ENCODE results near the gene C6orf62. TPM values are rescaled to one million over a fixed set of nuclear protein-coding genes. Genes with fewer than 3 reads are reported as not detected.
A peak's percentile ranks its signal among the peaks of the same experiment; 100 is the strongest.
"Not testable (repeated sequence)": the region's sequence is repeated elsewhere in the genome, so short reads cannot be mapped to it uniquely, and the experiment has no call there.

Gene C6orf62
- polyA plus RNA-seq, 4 donors: 34.3 to 83.4 (median 49.5) TPM

- 74 to 90% (median 88%) methylated on average over 10 to 11 of the region's 11 CpGs for WGBS, 3 donors
- Histone ChIP-seq H3K9me3 (ENCODE audit: control insufficient read depth in 2 of 2, insufficient read depth in 1 of 2, low read depth in 1 of 2, low read length in 1 of 2) (peaks cover 1 to 18% of the 10 kb centered on the region in 2 donors), H3K27ac (ENCODE audit: low read depth in 1 of 3, low read length in 2 of 3) (peak overlapping the region in 1 of 3 donors; percentile 57), H3K4me1 (ENCODE audit: control insufficient read depth in 3 of 3, insufficient read depth in 2 of 3, low read depth in 1 of 3, low read length in 2 of 3) (peaks cover 0 to 10% (median 0%) of the 10 kb centered on the region in 3 donors), H3K36me3 (ENCODE audit: control insufficient read depth in 3 of 3, insufficient read depth in 2 of 3, low read depth in 1 of 3, low read length in 3 of 3) (peaks cover 0 to 11% (median 0%) of the 10 kb centered on the region in 3 donors)
- not testable (repeated sequence) for H3K27me3 ChIP-seq (ENCODE audit: control insufficient read depth in 3 of 3, insufficient read depth in 3 of 3, low read length in 3 of 3); FAIRE-seq; H3K4me3 ChIP-seq (ENCODE audit: low read depth in 1 of 3, low read length in 3 of 3); DNase-seq
Measured at GRCh38 chr6:24678792-24679352, 40.1 kb downstream of the C6orf62 start.

DNA sequence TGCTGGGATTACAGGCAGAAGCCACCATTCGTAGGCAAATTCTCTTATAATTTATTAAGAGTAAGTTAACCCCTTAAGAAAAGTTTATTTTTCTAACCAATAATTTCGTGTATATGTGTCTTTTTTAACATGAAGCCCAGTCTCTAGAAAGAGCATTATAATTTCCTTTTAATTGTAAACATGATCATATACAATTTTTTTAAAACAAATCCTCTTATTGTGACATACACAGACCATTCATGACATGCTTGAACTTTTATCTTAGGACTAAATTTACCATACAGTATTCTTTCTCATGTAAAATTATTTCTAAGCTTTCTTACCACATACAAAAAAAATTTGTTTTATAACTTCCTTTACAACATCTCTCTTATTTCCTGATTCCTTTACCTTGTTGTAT, 45.3 kb downstream of the C6orf62 start:
- peaks cover 1 to 31% of the 10 kb centered on the region in 2 donors for H3K9me3 ChIP-seq (ENCODE audit: control insufficient read depth in 2 of 2, insufficient read depth in 1 of 2, low read depth in 1 of 2, low read length in 1 of 2)
- FAIRE-seq (no peak), DNase-seq (no peak)
- H3K4me3 ChIP-seq (ENCODE audit: low read depth in 1 of 3, low read length in 3 of 3): no peak overlapping the region
- no peak overlapping the region for H3K27ac ChIP-seq (ENCODE audit: low read depth in 1 of 3, low read length in 2 of 3)
- 74 to 90% (median 85%) methylated on average over 2 of the region's 2 CpGs for WGBS, 3 donors
- H3K4me1 ChIP-seq (ENCODE audit: control insufficient read depth in 3 of 3, insufficient read depth in 2 of 3, low read depth in 1 of 3, low read length in 2 of 3): peaks cover 0 to 13% (median 0%) of the 10 kb centered on the region in 3 donors
- H3K27me3 ChIP-seq (ENCODE audit: control insufficient read depth in 3 of 3, insufficient read depth in 3 of 3, low read length in 3 of 3): no peaks in the 10 kb centered on the region
- peaks cover 0 to 6% (median 0%) of the 10 kb centered on the region in 3 donors for H3K36me3 ChIP-seq (ENCODE audit: control insufficient read depth in 3 of 3, insufficient read depth in 2 of 3, low read depth in 1 of 3, low read length in 3 of 3)

- H3K27me3 ChIP-seq (ENCODE audit: control insufficient read depth in 3 of 3, insufficient read depth in 3 of 3, low read length in 3 of 3): no peaks in the 10 kb centered on the region
- H3K27ac ChIP-seq (ENCODE audit: low read depth in 1 of 3, low read length in 2 of 3): peak overlapping the region in 1 of 3 donors; percentile 52
- peaks cover 0 to 6% (median 0%) of the 10 kb centered on the region in 3 donors for H3K36me3 ChIP-seq (ENCODE audit: control insufficient read depth in 3 of 3, insufficient read depth in 2 of 3, low read depth in 1 of 3, low read length in 3 of 3)
- FAIRE-seq (no peak), DNase-seq (peak; percentile 59 to 74)
- H3K9me3 ChIP-seq (ENCODE audit: control insufficient read depth in 2 of 2, insufficient read depth in 1 of 2, low read depth in 1 of 2, low read length in 1 of 2): peaks cover 1 to 37% of the 10 kb centered on the region in 2 donors
- H3K4me3 ChIP-seq (ENCODE audit: low read depth in 1 of 3, low read length in 3 of 3): no peak overlapping the region
- 35 to 71% (median 37%) methylated on average over 6 of the region's 6 CpGs for WGBS, 3 donors
- peaks cover 0 to 18% (median 4%) of the 10 kb centered on the region in 3 donors for H3K4me1 ChIP-seq (ENCODE audit: control insufficient read depth in 3 of 3, insufficient read depth in 2 of 3, low read depth in 1 of 3, low read length in 2 of 3)
Measured at GRCh38 chr6:24672620-24673182, 46.3 kb downstream of the C6orf62 start.

GRCh38 chr6:24671077-24671476, 47.9 kb downstream of the C6orf62 start:
- H3K4me3 ChIP-seq (ENCODE audit: low read depth in 1 of 3, low read length in 3 of 3); FAIRE-seq; DNase-seq; H3K27me3 ChIP-seq (ENCODE audit: control insufficient read depth in 3 of 3, insufficient read depth in 3 of 3, low read length in 3 of 3); H3K36me3 ChIP-seq (ENCODE audit: control insufficient read depth in 3 of 3, insufficient read depth in 2 of 3, low read depth in 1 of 3, low read length in 3 of 3): not testable (repeated sequence)
- WGBS, 3 donors: 90 to 91% (median 90%) methylated on average over 4 of the region's 4 CpGs
- H3K4me1 ChIP-seq (ENCODE audit: control insufficient read depth in 3 of 3, insufficient read depth in 2 of 3, low read depth in 1 of 3, low read length in 2 of 3): peaks cover 0 to 20% (median 4%) of the 10 kb centered on the region in 3 donors
- peaks cover 1 to 35% of the 10 kb centered on the region in 2 donors for H3K9me3 ChIP-seq (ENCODE audit: control insufficient read depth in 2 of 2, insufficient read depth in 1 of 2, low read depth in 1 of 2, low read length in 1 of 2)
- H3K27ac ChIP-seq (ENCODE audit: low read depth in 1 of 3, low read length in 2 of 3): peak overlapping the region in 1 of 3 donors; percentile 39

GRCh38 chr6:24670492-24670891, 48.5 kb downstream of the C6orf62 start:
- Histone ChIP-seq H3K4me1 (ENCODE audit: control insufficient read depth in 3 of 3, insufficient read depth in 2 of 3, low read depth in 1 of 3, low read length in 2 of 3) (peaks cover 0 to 20% (median 4%) of the 10 kb centered on the region in 3 donors), H3K27ac (ENCODE audit: low read depth in 1 of 3, low read length in 2 of 3) (peak overlapping the region in 1 of 3 donors; percentile 39), H3K9me3 (ENCODE audit: control insufficient read depth in 2 of 2, insufficient read depth in 1 of 2, low read depth in 1 of 2, low read length in 1 of 2) (peaks cover 1 to 35% of the 10 kb centered on the region in 2 donors)
- not testable (repeated sequence) for FAIRE-seq; H3K4me3 ChIP-seq (ENCODE audit: low read depth in 1 of 3, low read length in 3 of 3); H3K36me3 ChIP-seq (ENCODE audit: control insufficient read depth in 3 of 3, insufficient read depth in 2 of 3, low read depth in 1 of 3, low read length in 3 of 3); H3K27me3 ChIP-seq (ENCODE audit: control insufficient read depth in 3 of 3, insufficient read depth in 3 of 3, low read length in 3 of 3); DNase-seq

DNA sequence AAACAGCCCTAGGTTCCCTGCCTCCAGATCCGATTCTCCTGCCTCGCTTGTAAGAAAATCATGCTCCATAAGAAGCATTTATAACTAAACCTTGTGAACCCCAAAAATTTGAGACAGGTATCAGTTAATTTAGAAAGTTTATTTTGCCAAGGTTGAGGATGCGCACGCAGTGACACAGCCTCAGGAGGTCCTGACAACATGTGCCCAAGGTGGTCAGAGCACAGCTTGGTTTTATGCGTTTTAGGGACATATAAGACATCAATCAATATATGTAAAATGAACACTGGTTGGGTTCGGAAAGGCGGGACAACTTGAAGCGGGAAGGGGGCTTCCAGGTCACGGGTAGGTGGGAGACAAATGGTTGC, 50.0 kb downstream of the C6orf62 start:
- no peak overlapping the region for H3K4me3 ChIP-seq (ENCODE audit: low read depth in 1 of 3, low read length in 3 of 3)
- peaks cover 4 to 20% (median 8%) of the 10 kb centered on the region in 3 donors for H3K4me1 ChIP-seq (ENCODE audit: control insufficient read depth in 3 of 3, insufficient read depth in 2 of 3, low read depth in 1 of 3, low read length in 2 of 3)
- no peaks in the 10 kb centered on the region for H3K27me3 ChIP-seq (ENCODE audit: control insufficient read depth in 3 of 3, insufficient read depth in 3 of 3, low read length in 3 of 3)
- H3K27ac ChIP-seq (ENCODE audit: low read depth in 1 of 3, low read length in 2 of 3): peak overlapping the region in 1 of 3 donors; percentile 100
- FAIRE-seq: no peak
- no peak for DNase-seq
- WGBS, 3 donors: 91 to 97% (median 97%) methylated on average over 9 of the region's 9 CpGs
- H3K9me3 ChIP-seq (ENCODE audit: control insufficient read depth in 2 of 2, insufficient read depth in 1 of 2, low read depth in 1 of 2, low read length in 1 of 2): peaks cover 0 to 27% of the 10 kb centered on the region in 2 donors
- H3K36me3 ChIP-seq (ENCODE audit: control insufficient read depth in 3 of 3, insufficient read depth in 2 of 3, low read depth in 1 of 3, low read length in 3 of 3): peaks cover 0 to 7% (median under 1%) of the 10 kb centered on the region in 3 donors

GRCh38 chr6:24668066-24668996, 50.6 kb downstream of the C6orf62 start:
- DNase-seq: peak in 1 of 2 donors; percentile 47
- Histone ChIP-seq H3K9me3 (ENCODE audit: control insufficient read depth in 2 of 2, insufficient read depth in 1 of 2, low read depth in 1 of 2, low read length in 1 of 2) (peaks cover 0 to 24% of the 10 kb centered on the region in 2 donors), H3K4me1 (ENCODE audit: control insufficient read depth in 3 of 3, insufficient read depth in 2 of 3, low read depth in 1 of 3, low read length in 2 of 3) (peaks cover 4 to 19% (median 8%) of the 10 kb centered on the region in 3 donors), H3K4me3 (ENCODE audit: low read depth in 1 of 3, low read length in 3 of 3) (peak overlapping the region in 2 of 3 donors; percentile 84 to 99), H3K27ac (ENCODE audit: low read depth in 1 of 3, low read length in 2 of 3) (peak overlapping the region; percentile 87 to 100 (median 97))
- FAIRE-seq; H3K36me3 ChIP-seq (ENCODE audit: control insufficient read depth in 3 of 3, insufficient read depth in 2 of 3, low read depth in 1 of 3, low read length in 3 of 3); H3K27me3 ChIP-seq (ENCODE audit: control insufficient read depth in 3 of 3, insufficient read depth in 3 of 3, low read length in 3 of 3): not testable (repeated sequence)
- WGBS, 3 donors: 69 to 91% (median 81%) methylated on average over 18 of the region's 18 CpGs

DNA sequence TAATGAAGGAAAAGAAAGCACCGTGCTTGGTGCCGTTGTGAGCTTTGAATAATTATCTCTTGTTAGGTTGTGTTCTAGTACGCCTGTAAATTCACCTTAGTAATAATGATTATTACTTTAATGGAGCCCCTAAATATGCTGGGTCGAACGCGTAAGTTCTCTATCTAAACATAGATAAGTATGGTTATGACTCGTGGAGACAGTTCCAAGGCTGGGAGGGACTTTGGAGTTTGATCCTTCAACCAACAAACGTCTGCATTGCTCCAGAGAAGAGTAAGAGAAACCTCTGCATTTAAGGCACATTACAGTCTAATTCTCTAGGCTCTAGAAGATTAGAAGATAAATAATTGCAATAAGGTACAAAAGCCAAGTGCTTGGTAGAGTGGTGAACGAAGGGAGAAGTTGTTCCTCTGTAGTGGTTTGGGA, 51.6 kb downstream of the C6orf62 start:
- peak overlapping the region; percentile 84 to 99 (median 91) for H3K4me3 ChIP-seq (ENCODE audit: low read depth in 1 of 3, low read length in 3 of 3)
- no peaks in the 10 kb centered on the region for H3K27me3 ChIP-seq (ENCODE audit: control insufficient read depth in 3 of 3, insufficient read depth in 3 of 3, low read length in 3 of 3)
- DNase-seq: peak; percentile 94 to 97
- peaks cover 0 to 9% (median 2%) of the 10 kb centered on the region in 3 donors for H3K36me3 ChIP-seq (ENCODE audit: control insufficient read depth in 3 of 3, insufficient read depth in 2 of 3, low read depth in 1 of 3, low read length in 3 of 3)
- 1 to 2% (median 2%) methylated on average over 9 of the region's 9 CpGs for WGBS, 3 donors
- H3K27ac ChIP-seq (ENCODE audit: low read depth in 1 of 3, low read length in 2 of 3): peak overlapping the region; percentile 94 to 100 (median 97)
- peaks cover 0 to 20% of the 10 kb centered on the region in 2 donors for H3K9me3 ChIP-seq (ENCODE audit: control insufficient read depth in 2 of 2, insufficient read depth in 1 of 2, low read depth in 1 of 2, low read length in 1 of 2)
- H3K4me1 ChIP-seq (ENCODE audit: control insufficient read depth in 3 of 3, insufficient read depth in 2 of 3, low read depth in 1 of 3, low read length in 2 of 3): peaks cover 4 to 18% (median 8%) of the 10 kb centered on the region in 3 donors
- no peak for FAIRE-seq
